ENCODE results near the gene MAPK6.

- no peak for TF ChIP-seq RCOR1 (IDR thresholded peaks at IDR 0.05; ENCODE audit: insufficient replicate concordance, low read length)
- TF ChIP-seq POLR2A (IDR thresholded peaks at IDR 0.05; ENCODE audit: low read depth, low read length): no peak
- TF ChIP-seq RAD21 (IDR thresholded peaks at IDR 0.05; ENCODE audit: low read length): no peak
- TF ChIP-seq CTCF (conservative IDR thresholded peaks at IDR 0.05; ENCODE audit: low read depth, low read length): no peak
- TF ChIP-seq BHLHE40 (IDR thresholded peaks at IDR 0.05; ENCODE audit: low read depth, low read length): no peak
- no peak for TF ChIP-seq CEBPB (IDR thresholded peaks at IDR 0.05; ENCODE audit: low read depth, low read length)
- no peak for TF ChIP-seq MAFK (IDR thresholded peaks at IDR 0.05; ENCODE audit: low read depth, low read length)
These were observed 64.6 kb downstream of the MAPK6 start for GRCh38 chr15:52083603-52084002.

Data from IMR-90 (cell line).